Endothelial cell (in vitro differentiated cells): ENCODE data around the gene RNF146. TPM values are rescaled to one million over a fixed set of nuclear protein-coding genes. Genes with fewer than 3 reads are reported as not detected.
A peak's percentile ranks its signal among the peaks of the same experiment; 100 is the strongest.

Experiments
- DNase-seq: peaks from one replicate; pipeline ENCODE4 v3.0.0; 2021; ENCODE audit warnings: low spot score
- H3K27ac Mint-ChIP-seq: one replicate; pipeline ENCODE4 v1.8.0; 2021; ENCODE audit warnings: mixed read lengths, inconsistent platforms; ENCODE audit not compliant: unreplicated experiment
- H3K27me3 Mint-ChIP-seq: one replicate; pipeline ENCODE4 v1.8.0; 2021; ENCODE audit warnings: mild to moderate bottlenecking, moderate library complexity, mixed read lengths, inconsistent platforms; ENCODE audit not compliant: unreplicated experiment
- H3K36me3 Mint-ChIP-seq: one replicate; pipeline ENCODE4 v1.8.0; 2021; ENCODE audit warnings: mild to moderate bottlenecking, low read depth, mixed read lengths, inconsistent platforms; ENCODE audit not compliant: unreplicated experiment
- H3K4me1 Mint-ChIP-seq: one replicate; pipeline ENCODE4 v1.8.0; 2021; ENCODE audit warnings: mild to moderate bottlenecking, mixed read lengths, inconsistent platforms; ENCODE audit not compliant: unreplicated experiment
- H3K4me3 Mint-ChIP-seq: one replicate; pipeline ENCODE4 v1.8.0; 2021; ENCODE audit warnings: mild to moderate bottlenecking, mixed read lengths, inconsistent platforms; ENCODE audit not compliant: unreplicated experiment
- H3K9me3 Mint-ChIP-seq: one replicate; pipeline ENCODE4 v1.8.0; 2021; ENCODE audit warnings: mixed read lengths, inconsistent platforms; ENCODE audit not compliant: unreplicated experiment
- total RNA-seq: library from RNA; stranded (reverse); fragmentation: NEBNext Ultra II Directional; extraction: Animal tissue kit (Norgen Biotek cat#: 25700); gene quantifications from one replicate; pipeline ENCODE4 v1.2.1, GENCODE V29; 2021; ENCODE audit not compliant: unreplicated experiment
- TF ChIP-seq, protein P1 (sequence below): fragments of 200-600 bp; sonication (generic); IDR thresholded peaks from one replicate; pipeline ENCODE4 v1.5.0; 2021; ENCODE audit warnings: antibody characterized with exemption; ENCODE audit not compliant: unreplicated experiment

Gene RNF146
- total RNA-seq, 1 donor from 2014 or later = 68.6 TPM

DNA sequence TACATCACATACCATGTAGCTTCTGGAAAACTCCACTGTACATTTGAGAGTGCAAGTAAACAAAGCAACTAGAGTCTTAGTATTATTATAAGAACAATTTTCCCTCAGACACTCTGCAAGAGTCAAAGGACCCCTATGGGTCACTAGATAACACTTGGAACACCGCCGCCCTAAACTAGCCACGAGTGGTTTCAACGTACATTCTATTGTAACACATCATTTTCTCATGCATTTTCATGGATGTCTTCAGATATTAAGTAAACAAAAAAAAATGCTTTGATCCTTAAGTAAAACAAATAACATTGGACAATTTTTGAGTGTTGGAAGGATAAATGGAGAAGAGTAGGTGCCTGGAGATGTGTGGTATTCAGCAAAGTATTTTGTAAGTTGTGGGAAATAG, 3.2 kb upstream of the RNF146 start:
- TF ChIP-seq, protein P1, sequence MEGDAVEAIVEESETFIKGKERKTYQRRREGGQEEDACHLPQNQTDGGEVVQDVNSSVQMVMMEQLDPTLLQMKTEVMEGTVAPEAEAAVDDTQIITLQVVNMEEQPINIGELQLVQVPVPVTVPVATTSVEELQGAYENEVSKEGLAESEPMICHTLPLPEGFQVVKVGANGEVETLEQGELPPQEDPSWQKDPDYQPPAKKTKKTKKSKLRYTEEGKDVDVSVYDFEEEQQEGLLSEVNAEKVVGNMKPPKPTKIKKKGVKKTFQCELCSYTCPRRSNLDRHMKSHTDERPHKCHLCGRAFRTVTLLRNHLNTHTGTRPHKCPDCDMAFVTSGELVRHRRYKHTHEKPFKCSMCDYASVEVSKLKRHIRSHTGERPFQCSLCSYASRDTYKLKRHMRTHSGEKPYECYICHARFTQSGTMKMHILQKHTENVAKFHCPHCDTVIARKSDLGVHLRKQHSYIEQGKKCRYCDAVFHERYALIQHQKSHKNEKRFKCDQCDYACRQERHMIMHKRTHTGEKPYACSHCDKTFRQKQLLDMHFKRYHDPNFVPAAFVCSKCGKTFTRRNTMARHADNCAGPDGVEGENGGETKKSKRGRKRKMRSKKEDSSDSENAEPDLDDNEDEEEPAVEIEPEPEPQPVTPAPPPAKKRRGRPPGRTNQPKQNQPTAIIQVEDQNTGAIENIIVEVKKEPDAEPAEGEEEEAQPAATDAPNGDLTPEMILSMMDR = no peak
- no peak overlapping the region for H3K27ac Mint-ChIP-seq
- DNase-seq = no peak
- H3K9me3 Mint-ChIP-seq = no peaks in the 10 kb centered on the region
- peaks cover 11% of the 10 kb centered on the region for H3K27me3 Mint-ChIP-seq
- H3K4me1 Mint-ChIP-seq = peaks cover 21% of the 10 kb centered on the region
- H3K4me3 Mint-ChIP-seq = no peak overlapping the region
- peaks cover 6% of the 10 kb centered on the region for H3K36me3 Mint-ChIP-seq

DNA sequence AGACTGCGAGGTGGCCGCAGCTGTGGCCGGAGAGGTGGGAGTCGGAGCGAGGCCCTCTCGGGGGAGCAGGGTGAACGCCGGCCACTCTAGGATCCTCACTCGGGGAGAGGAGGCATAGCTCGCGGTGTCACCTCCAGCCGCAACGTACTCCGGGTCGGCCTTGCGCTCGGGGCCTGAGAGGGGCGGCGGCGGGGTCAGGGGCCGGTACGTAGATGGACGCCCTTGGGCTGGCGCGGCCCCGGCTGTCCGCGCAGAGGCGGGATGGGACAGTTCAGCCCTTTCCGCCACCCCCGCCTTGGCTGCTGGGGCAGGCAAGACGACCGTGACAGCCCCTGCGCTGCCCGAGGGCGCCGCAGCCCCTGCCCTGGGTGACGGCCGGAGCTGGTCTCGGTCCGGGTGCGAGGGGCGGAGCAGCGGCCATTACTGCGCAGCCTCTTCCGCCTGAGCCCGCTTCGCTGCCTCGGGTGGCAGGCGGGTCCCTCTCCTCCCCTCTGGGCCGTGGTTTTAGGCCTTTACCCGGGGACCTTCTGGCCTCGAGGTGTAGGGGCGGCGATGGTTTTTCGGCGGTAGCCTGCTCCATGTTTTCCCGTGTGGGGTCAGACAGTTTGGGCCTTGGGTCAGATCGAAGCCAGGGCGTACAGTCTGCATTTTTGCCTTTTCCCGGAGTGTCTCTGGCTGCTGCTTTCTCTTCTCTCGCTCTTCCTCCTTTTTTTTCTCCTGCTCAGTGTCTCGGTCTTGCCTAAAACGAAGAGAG, 405 bp downstream of the RNF146 start:
- TF ChIP-seq, protein P1 = no peak
- no peaks in the 10 kb centered on the region for H3K9me3 Mint-ChIP-seq
- peak overlapping the region; percentile 98 for H3K27ac Mint-ChIP-seq
- H3K4me3 Mint-ChIP-seq = peak overlapping the region; percentile 100
- peaks cover 6% of the 10 kb centered on the region for H3K36me3 Mint-ChIP-seq
- H3K4me1 Mint-ChIP-seq = peaks cover 34% of the 10 kb centered on the region
- peak; percentile 64 for DNase-seq
- H3K27me3 Mint-ChIP-seq = peaks cover 11% of the 10 kb centered on the region

DNA sequence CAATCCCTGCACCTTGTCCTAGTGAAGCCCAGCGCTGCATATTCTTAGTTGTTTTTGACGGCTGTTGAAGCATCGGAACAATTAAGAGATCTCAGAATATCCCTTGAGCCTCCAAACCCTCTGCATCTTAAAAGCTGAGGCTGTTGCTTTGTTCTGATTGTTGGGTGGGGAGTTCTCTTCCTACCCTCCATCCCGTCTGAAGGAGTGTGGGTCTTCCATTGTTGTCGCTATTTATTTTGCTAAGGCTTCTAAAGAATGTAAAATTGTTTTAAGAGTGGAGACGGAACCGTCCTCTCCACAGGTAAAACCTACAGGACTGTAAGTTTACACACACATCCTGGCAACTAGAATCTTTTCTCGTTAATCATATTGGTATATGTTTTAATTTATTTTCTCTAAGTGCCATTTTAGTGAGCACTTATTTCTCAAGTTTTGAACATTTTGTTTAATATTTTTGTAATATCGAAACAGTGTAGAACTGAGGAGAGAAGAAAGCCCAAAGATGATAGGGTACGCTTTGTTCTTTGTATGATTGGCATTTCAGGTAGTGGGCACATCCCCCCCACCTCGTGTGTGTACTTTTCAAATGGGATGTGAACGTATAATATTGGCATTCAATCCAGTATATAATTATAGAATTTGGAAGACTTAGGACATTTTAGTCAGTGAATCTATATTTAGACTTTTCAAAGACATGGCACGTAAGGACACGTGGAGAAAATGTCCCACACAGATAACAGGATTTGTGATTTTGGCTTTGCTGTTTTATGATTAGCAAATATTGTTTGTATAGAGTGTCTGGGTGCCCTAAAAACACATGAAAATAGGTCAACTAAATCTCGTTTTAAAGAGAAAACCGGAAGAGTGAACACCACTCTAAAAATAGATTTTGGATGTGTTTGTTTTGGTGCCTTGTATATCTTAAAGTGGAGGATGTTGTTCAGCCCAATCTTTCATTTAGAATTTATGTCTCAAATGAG, 1.3 kb downstream of the RNF146 start:
- Mint-ChIP-seq H3K36me3 (peaks cover 6% of the 10 kb centered on the region), H3K9me3 (no peaks in the 10 kb centered on the region), H3K4me3 (peak overlapping the region; percentile 100), H3K27ac (peak overlapping the region; percentile 98), H3K27me3 (peaks cover 11% of the 10 kb centered on the region), H3K4me1 (peaks cover 38% of the 10 kb centered on the region)
- no peak for DNase-seq
- TF ChIP-seq, protein P1 = no peak

DNA sequence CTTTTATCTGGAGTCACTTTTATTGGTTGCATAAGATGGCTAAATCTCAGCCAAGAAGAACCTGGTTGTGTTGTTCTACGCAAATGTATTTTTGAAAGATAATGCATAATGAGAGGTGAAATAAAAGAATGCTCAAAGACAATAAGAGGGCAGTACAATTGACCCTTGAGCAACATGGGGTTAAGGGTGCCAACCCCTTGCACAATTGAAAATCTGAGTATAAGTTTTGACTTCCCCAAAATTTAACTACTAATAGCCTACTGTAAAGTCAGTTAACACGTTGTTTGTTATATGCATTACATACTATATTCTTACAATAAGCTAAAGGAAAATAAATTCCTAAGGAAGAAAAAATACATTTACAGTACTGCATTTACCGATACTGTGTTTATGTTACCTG, 5.9 kb downstream of the RNF146 start:
- Mint-ChIP-seq H3K9me3 (no peaks in the 10 kb centered on the region), H3K27me3 (peaks cover 5% of the 10 kb centered on the region), H3K4me3 (no peak overlapping the region), H3K36me3 (peaks cover under 1% of the 10 kb centered on the region), H3K4me1 (peaks cover 33% of the 10 kb centered on the region), H3K27ac (no peak overlapping the region)
- TF ChIP-seq, protein P1 = no peak
- DNase-seq = no peak
